Coronary artery (tissue), 2 donors: Measurements from ENCODE around the gene KLHL6.
"Not testable (repeated sequence)": the region's sequence is repeated elsewhere in the genome, so short reads cannot be mapped to it uniquely, and the experiment has no call there.

Source experiments
- DNase-seq: peaks from one replicate; pipeline ENCODE4 v3.0.0-alpha.2; 2017; ENCODE audit warnings: low spot score
- H3K27ac ChIP-seq, 2 donors: fragments of 200-600 bp; sonication (generic); one replicate each; pipeline ENCODE4 v1.5.1; 2016 to 2019
- H3K4me3 ChIP-seq: fragments of 200-600 bp; sonication (generic); 2 replicates; pipeline ENCODE4 v1.5.1; 2016; ENCODE audit warnings: mild to moderate bottlenecking, moderate library complexity
- TF ChIP-seq, protein P1 (sequence below): fragments of 200-600 bp; sonication (generic); IDR thresholded peaks from one replicate; pipeline ENCODE4 v1.5.1; 2019; ENCODE audit warnings: antibody characterized with exemption

The KLHL6 gene

DNA sequence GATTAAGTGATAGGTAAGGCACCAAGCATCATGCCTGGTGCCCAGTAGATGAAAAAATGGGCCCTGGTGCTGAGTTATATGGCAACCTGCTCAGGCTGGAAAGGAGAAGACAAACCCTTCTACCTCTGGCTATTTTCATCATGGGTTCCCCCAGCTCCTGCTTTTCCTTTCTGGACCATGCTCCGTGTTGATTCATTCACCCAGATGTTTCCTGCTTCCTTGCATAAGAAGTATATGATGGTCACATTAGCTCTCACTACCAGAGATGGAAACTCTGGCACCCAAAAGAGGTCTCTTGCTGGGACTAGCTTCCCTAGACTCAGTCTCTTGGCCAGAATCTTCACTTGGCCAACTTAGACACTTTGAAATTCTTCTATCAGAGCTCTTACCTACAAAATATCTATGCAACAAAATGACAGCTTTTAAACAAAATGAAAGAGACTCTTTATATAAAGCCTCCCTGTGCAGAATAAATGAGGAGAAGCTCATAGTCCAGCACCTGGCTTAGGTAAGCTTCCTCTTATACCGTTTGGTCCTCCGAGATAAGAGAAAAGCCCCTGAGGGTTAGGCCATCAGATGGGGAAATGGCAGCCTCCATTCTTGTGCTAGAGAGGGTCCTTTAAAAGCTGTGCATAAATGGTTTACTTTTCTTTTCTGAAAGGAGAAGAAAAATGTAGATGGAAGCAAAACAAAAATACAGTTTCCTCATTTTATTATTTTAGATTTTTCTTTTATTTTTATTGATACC, 80.3 kb downstream of the KLHL6 start:
- TF ChIP-seq, protein P1, sequence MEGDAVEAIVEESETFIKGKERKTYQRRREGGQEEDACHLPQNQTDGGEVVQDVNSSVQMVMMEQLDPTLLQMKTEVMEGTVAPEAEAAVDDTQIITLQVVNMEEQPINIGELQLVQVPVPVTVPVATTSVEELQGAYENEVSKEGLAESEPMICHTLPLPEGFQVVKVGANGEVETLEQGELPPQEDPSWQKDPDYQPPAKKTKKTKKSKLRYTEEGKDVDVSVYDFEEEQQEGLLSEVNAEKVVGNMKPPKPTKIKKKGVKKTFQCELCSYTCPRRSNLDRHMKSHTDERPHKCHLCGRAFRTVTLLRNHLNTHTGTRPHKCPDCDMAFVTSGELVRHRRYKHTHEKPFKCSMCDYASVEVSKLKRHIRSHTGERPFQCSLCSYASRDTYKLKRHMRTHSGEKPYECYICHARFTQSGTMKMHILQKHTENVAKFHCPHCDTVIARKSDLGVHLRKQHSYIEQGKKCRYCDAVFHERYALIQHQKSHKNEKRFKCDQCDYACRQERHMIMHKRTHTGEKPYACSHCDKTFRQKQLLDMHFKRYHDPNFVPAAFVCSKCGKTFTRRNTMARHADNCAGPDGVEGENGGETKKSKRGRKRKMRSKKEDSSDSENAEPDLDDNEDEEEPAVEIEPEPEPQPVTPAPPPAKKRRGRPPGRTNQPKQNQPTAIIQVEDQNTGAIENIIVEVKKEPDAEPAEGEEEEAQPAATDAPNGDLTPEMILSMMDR = no peak
- Histone ChIP-seq H3K27ac (no peak overlapping the region), H3K4me3 (no peak overlapping the region)
- DNase-seq = no peak

DNA sequence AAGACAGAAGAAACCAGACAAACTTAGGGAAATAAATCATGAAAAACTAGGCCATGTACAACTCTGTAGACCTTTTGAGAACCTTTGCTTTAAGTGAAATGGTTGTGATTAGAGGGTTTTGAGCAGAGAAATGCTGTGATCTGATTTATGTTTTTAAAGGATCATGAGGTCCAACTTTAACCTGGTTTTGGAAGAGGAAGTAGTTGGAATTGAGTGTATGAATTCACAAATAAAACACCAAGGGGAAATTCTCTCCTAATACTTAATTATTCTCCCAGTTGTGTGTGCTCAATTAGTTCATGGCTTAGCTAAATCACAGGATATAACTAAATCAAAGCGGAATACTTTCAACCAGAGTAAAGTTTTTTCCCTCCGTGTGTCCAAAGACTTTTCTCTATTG, 81.5 kb downstream of the KLHL6 start:
- H3K4me3 ChIP-seq = no peak overlapping the region
- H3K27ac ChIP-seq = no peak overlapping the region
- TF ChIP-seq, protein P1 = no peak
- DNase-seq = no peak

DNA sequence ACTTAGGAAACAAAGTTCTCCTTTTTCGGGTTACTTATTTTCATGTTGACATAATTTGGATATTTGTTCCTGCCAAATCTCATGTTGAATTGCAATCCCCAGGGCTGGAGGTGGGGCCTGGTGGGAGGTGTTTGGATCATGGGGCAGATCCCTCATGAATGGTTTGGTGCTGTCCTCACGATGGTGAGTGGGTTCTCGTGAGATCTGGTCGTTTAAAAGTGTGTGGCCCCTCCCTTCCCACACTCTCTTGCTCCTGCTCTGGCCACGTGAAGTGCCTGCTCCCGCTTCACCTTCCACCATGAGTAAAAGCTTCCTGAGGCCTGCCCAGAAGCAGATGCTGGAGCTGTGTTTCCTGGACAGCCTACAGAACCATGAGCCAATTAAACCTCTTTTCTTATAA, 83.4 kb downstream of the KLHL6 start:
- TF ChIP-seq, protein P1 = no peak
- DNase-seq = no peak
- Histone ChIP-seq H3K27ac (no peak overlapping the region), H3K4me3 (no peak overlapping the region)

DNA sequence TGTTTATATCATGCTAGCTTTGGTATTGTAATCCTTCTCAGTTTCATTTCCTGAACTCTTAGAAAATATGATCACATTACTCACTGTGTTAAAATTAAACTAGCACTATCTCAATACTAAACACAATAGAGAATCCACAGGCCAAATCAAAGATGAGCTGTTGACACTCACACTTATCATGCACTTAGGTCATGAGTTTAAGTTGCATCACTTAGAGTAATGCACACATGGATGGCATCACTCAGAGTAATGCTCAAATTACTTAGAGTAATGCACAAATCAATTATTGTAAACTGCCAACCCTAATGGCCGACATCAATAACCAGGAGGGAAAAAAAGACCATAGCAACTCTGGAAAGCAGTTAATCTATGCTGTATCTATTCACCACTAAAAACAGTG, 87.1 kb downstream of the KLHL6 start:
- DNase-seq = no peak
- Histone ChIP-seq H3K27ac (no peak overlapping the region), H3K4me3 (no peak overlapping the region)
- TF ChIP-seq, protein P1 = no peak

DNA sequence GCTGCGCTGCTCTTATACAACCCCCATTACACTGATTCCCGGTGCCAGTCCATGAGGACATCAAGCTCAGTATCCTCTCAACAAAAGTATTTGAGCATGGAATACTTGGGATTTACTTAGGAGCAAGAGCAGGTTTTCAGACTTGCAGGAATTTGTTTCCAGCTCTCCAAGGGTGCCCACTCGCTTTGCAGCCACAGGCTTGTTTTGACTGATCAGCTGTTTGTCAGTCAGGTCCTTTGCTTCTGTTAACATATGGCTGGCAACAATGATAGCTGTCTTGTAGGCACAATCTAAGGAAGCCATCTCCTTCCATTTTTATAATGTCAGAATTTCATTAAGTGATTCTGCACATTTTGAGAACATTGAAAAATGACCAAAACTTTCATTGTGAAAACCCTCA, 88.9 kb downstream of the KLHL6 start:
- no peak overlapping the region for H3K27ac ChIP-seq
- no peak for DNase-seq
- H3K4me3 ChIP-seq = no peak overlapping the region
- TF ChIP-seq, protein P1 = no peak

DNA sequence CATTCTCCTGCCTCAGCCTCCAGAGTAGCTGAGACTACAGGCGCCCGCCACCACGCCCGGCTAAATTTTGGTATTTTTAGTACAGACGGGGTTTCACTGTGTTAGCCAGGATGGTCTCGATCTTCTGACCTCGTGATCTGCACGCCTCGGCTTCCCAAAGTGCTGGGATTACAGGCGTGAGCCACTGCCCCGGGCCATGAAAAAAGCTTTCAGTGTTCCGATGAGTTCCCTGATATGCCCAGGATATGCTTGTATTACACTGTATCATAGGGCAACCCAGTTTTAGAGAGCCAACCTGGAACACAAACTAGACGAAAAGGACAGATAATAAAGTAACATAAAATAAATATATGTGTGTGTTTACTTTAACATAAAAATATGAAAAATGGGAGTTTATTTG, 89.8 kb downstream of the KLHL6 start:
- not testable (repeated sequence) for DNase-seq, H3K4me3 ChIP-seq, H3K27ac ChIP-seq

DNA sequence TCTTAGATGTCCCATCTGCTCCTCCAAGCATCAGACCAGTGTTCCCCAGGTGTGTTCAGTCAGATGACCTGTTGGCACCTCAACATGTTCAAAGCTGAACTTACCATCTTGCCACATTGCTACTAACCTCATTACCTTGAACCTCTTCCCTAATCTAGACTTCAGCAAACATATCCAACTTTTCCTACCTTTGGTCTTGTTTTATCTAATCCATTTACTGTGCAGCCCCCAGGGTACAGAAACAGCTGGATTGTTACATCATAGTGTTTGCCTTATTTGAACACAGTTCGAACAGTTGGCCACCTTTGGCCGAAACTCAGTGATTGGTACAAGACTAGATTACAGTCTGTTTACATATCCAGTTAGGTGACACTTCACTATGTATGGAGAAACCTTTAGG, 91.0 kb downstream of the KLHL6 start:
- TF ChIP-seq, protein P1 = no peak
- DNase-seq = no peak
- no peak overlapping the region for H3K27ac ChIP-seq
- no peak overlapping the region for H3K4me3 ChIP-seq
